Fibroblast of pulmonary artery (primary cell): ENCODE data around the gene PPFIA4.

Experiments used
- DNase-seq: peaks from one replicate; pipeline ENCODE4 v3.0.0-alpha.2; 2010; ENCODE audit warnings: low read depth
- H3K4me3 ChIP-seq: replicated peaks from 2 replicates; pipeline ENCODE4 v1.5.1; 2011; ENCODE audit warnings: low read depth, mild to moderate bottlenecking, control low read depth, low read length, moderate library complexity
- CTCF ChIP-seq: IDR thresholded peaks from 2 replicates; pipeline ENCODE4 v1.5.1; 2011; ENCODE audit warnings: mild to moderate bottlenecking, control low read depth, low read length, inconsistent platforms; ENCODE audit errors: missing control alignments

Gene PPFIA4

GRCh38 chr1:203060115-203060514 is 33.8 kb downstream of the PPFIA4 start:
- TF ChIP-seq CTCF, result no peak
- no peak for DNase-seq
- no peak overlapping the region for H3K4me3 ChIP-seq

GRCh38 chr1:203063287-203063686 is 37.0 kb downstream of the PPFIA4 start:
- no peak overlapping the region for H3K4me3 ChIP-seq
- TF ChIP-seq CTCF, result no peak
- no peak for DNase-seq

GRCh38 chr1:203065191-203065590 is 38.9 kb downstream of the PPFIA4 start:
- H3K4me3 ChIP-seq, result no peak overlapping the region
- no peak for DNase-seq
- TF ChIP-seq CTCF, result no peak

GRCh38 chr1:203065986-203066385 is 39.7 kb downstream of the PPFIA4 start:
- H3K4me3 ChIP-seq, result no peak overlapping the region
- TF ChIP-seq CTCF, result no peak
- DNase-seq, result no peak

GRCh38 chr1:203066965-203067364 is 40.7 kb downstream of the PPFIA4 start:
- no peak overlapping the region for H3K4me3 ChIP-seq
- TF ChIP-seq CTCF, result no peak
- no peak for DNase-seq

GRCh38 chr1:203069030-203069747 is 42.9 kb downstream of the PPFIA4 start:
- peak; percentile 28 for DNase-seq
- no peak overlapping the region for H3K4me3 ChIP-seq

More at GRCh38 chr1:203069030-203069747, 42.9 kb downstream of the PPFIA4 start:
- no peak for TF ChIP-seq CTCF
